Neural cell (in vitro differentiated cells): ENCODE measurements around the gene FRMD4A. TPM values are rescaled to one million over a fixed set of nuclear protein-coding genes. Genes with fewer than 3 reads are reported as not detected.

Source experiments
- H2AFZ ChIP-seq: fragments of 200-600, 300-800 bp; sonication (generic), shearing (Covaris generic); 2 replicates; pipeline ENCODE4 v1.6.0; 2014; ENCODE audit warnings: low read depth, mild to moderate bottlenecking, antibody characterized with exemption, low read length, moderate library complexity
- H3F3A ChIP-seq: fragments of 200-600 bp; shearing (Covaris generic); 2 replicates; pipeline ENCODE4 v1.6.1; 2016; ENCODE audit warnings: mild to moderate bottlenecking, moderate library complexity, mixed read lengths, antibody characterized with exemption, low read length; ENCODE audit not compliant: insufficient read depth, poor library complexity, severe bottlenecking
- H3K27ac ChIP-seq: fragments of 200-600, 300-800 bp; sonication (generic), shearing (Covaris generic); 2 replicates; pipeline ENCODE4 v1.5.1; 2014; ENCODE audit warnings: mild to moderate bottlenecking, low read length, moderate library complexity
- H3K27me3 ChIP-seq: fragments of 300-800, 200-600 bp; sonication (generic), shearing (Covaris generic); 2 replicates; pipeline ENCODE4 v1.6.0; 2014; ENCODE audit warnings: mild to moderate bottlenecking, low read depth, low read length, moderate library complexity; ENCODE audit not compliant: insufficient read depth
- H3K36me3 ChIP-seq: fragments of 300-800, 200-600 bp; sonication (generic), shearing (Covaris generic); 2 replicates; pipeline ENCODE4 v1.5.1; 2014; ENCODE audit warnings: mild to moderate bottlenecking, antibody characterized with exemption, low read length, moderate library complexity; ENCODE audit not compliant: insufficient read depth
- H3K4me2 ChIP-seq: fragments of 300-800, 200-600 bp; sonication (generic), shearing (Covaris generic); 2 replicates; pipeline ENCODE4 v1.6.0; 2014; ENCODE audit warnings: mild to moderate bottlenecking, low read length
- H3K4me3 ChIP-seq: fragments of 300-800, 200-600 bp; sonication (generic), shearing (Covaris generic); 2 replicates; pipeline ENCODE4 v1.5.1; 2014; ENCODE audit warnings: mild to moderate bottlenecking, low read length, moderate library complexity
- H3K79me2 ChIP-seq: fragments of 200-600 bp; shearing (Covaris generic); replicated peaks from 2 replicates; pipeline ENCODE4 v1.6.0; 2014; ENCODE audit warnings: mild to moderate bottlenecking, low read length, moderate library complexity; ENCODE audit not compliant: insufficient read depth
- H3K9ac ChIP-seq: fragments of 300-800, 200-600 bp; sonication (generic), shearing (Covaris generic); 2 replicates; pipeline ENCODE4 v1.6.1; 2016; ENCODE audit warnings: mild to moderate bottlenecking, low read length, mixed read lengths
- H3K9me2 ChIP-seq: fragments of 200-600 bp; shearing (Covaris generic); 2 replicates; pipeline ENCODE4 v1.6.1; 2016; ENCODE audit warnings: mild to moderate bottlenecking, low read length, mixed read lengths; ENCODE audit not compliant: insufficient read depth
- H3K9me3 ChIP-seq: fragments of 200-600, 300-800 bp; sonication (generic), shearing (Covaris generic); 2 replicates; pipeline ENCODE4 v1.6.1; 2016; ENCODE audit warnings: mild to moderate bottlenecking, mixed run types, low read length, moderate library complexity, mixed read lengths
- H4K20me1 ChIP-seq: fragments of 200-600 bp; shearing (Covaris generic); 2 replicates; pipeline ENCODE4 v1.6.1; 2016; ENCODE audit warnings: mild to moderate bottlenecking, mixed run types; ENCODE audit not compliant: insufficient read depth
- CTCF ChIP-seq: fragments of 450-650 bp; IDR thresholded peaks from 2 replicates; pipeline ENCODE4 v1.5.1; 2014; ENCODE audit warnings: antibody characterized with exemption, mild to moderate bottlenecking, moderate library complexity; ENCODE audit not compliant: poor library complexity, severe bottlenecking
- EP300 ChIP-seq: fragments of 450-650 bp; conservative IDR thresholded peaks from 2 replicates; pipeline ENCODE4 v1.6.1; 2014; ENCODE audit warnings: antibody characterized with exemption, mild to moderate bottlenecking, moderate library complexity; ENCODE audit not compliant: poor library complexity, severe bottlenecking
- EZH2 ChIP-seq: fragments of 200-600, 300-800 bp; shearing (Covaris generic), sonication (generic); IDR thresholded peaks from 2 replicates; pipeline ENCODE4 v1.6.1; 2014; ENCODE audit warnings: antibody characterized with exemption, low read length, borderline replicate concordance, mild to moderate bottlenecking; ENCODE audit not compliant: insufficient read depth, poor library complexity, severe bottlenecking
- MXI1 ChIP-seq: fragments of 450-650 bp; conservative IDR thresholded peaks from 2 replicates; pipeline ENCODE4 v1.6.1; 2014; ENCODE audit warnings: antibody characterized with exemption, mild to moderate bottlenecking; ENCODE audit not compliant: poor library complexity, severe bottlenecking
- POLR2AphosphoS5 ChIP-seq: IDR thresholded peaks from 2 replicates; pipeline ENCODE4 v1.6.1; 2012
- RAD21 ChIP-seq: fragments of 450-650 bp; conservative IDR thresholded peaks from 2 replicates; pipeline ENCODE4 v1.6.1; 2014; ENCODE audit warnings: antibody characterized with exemption, mild to moderate bottlenecking, moderate library complexity
- SMC3 ChIP-seq: fragments of 450-650 bp; conservative IDR thresholded peaks from 2 replicates; pipeline ENCODE4 v1.6.1; 2014; ENCODE audit warnings: antibody characterized with exemption, mild to moderate bottlenecking, moderate library complexity; ENCODE audit not compliant: poor library complexity
- TAF1 ChIP-seq: IDR thresholded peaks from 2 replicates; pipeline ENCODE4 v1.6.1; 2012; ENCODE audit warnings: low read depth
- polyA plus RNA-seq: library from polyadenylated mRNA; depleted of rRNA; stranded (reverse); fragments of >200 nt; gene quantifications from 2 replicates; pipeline ENCODE4 v1.2.3, GENCODE V29; 2014
- TF ChIP-seq, protein P1 (sequence below): IDR thresholded peaks from 2 replicates; pipeline ENCODE4 v1.6.1; 2012; ENCODE audit warnings: borderline replicate concordance

FRMD4A gene
- polyA plus RNA-seq, 1 donor from 2014 or later, result 36.5 TPM

DNA sequence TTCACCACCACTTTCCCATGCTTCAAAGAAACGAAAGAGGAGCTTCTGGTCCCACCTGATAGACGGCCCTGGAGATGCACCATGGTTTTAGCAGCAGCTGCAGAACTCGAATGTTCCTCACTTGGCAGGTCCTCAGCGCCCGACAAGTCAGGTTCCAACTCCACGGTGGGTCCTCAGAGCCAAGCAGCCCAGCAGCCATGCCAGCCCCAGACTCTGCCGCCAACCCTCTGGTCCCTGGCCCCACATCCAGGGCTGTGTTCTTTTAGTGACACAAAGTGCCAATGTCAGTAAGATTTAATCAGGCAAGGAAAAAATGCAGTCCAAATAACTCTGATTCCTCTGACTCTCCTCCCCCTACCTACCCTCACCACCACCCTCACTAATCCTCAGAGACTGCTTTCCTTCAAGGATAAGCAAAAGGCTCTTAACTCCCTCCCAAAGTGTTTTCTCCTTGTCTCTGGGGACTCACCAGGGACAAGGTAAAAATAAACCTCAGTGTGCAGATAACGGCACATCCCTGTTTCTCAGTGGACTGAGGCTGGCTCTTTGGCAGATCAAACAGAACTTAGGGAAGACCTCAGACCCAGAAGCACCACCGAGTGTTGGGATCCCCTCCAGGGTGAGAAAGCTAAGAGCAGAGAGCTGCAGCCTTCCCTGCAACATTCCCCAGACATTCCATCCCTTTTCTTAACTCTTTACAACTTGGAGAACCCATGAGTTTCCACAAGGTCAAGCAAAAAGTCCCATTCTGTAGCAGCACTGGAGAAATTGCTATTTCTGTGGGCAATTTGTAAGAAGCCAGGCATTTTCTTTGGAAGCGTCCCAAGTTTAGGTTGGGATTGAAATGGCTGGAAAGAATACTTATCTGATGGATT, 358.9 kb downstream of the FRMD4A start:
- Histone ChIP-seq H3K79me2 (no peaks in the 10 kb centered on the region), H3K36me3 (no peaks in the 10 kb centered on the region), H3K27ac (no peak overlapping the region), H3K27me3 (no peaks in the 10 kb centered on the region), H3K9me2 (no peaks in the 10 kb centered on the region), H3K9ac (no peak overlapping the region), H3K4me3 (no peak overlapping the region), H2AFZ (no peak overlapping the region), H3K4me2 (no peak overlapping the region), H4K20me1 (no peaks in the 10 kb centered on the region), H3K9me3 (no peaks in the 10 kb centered on the region), H3F3A (no peaks in the 10 kb centered on the region)
- TF ChIP-seq TAF1 (no peak), POLR2AphosphoS5 (no peak), SMC3 (no peak), EP300 (no peak), RAD21 (no peak), CTCF (no peak), MXI1 (no peak), EZH2 (no peak)
- TF ChIP-seq, protein P1, sequence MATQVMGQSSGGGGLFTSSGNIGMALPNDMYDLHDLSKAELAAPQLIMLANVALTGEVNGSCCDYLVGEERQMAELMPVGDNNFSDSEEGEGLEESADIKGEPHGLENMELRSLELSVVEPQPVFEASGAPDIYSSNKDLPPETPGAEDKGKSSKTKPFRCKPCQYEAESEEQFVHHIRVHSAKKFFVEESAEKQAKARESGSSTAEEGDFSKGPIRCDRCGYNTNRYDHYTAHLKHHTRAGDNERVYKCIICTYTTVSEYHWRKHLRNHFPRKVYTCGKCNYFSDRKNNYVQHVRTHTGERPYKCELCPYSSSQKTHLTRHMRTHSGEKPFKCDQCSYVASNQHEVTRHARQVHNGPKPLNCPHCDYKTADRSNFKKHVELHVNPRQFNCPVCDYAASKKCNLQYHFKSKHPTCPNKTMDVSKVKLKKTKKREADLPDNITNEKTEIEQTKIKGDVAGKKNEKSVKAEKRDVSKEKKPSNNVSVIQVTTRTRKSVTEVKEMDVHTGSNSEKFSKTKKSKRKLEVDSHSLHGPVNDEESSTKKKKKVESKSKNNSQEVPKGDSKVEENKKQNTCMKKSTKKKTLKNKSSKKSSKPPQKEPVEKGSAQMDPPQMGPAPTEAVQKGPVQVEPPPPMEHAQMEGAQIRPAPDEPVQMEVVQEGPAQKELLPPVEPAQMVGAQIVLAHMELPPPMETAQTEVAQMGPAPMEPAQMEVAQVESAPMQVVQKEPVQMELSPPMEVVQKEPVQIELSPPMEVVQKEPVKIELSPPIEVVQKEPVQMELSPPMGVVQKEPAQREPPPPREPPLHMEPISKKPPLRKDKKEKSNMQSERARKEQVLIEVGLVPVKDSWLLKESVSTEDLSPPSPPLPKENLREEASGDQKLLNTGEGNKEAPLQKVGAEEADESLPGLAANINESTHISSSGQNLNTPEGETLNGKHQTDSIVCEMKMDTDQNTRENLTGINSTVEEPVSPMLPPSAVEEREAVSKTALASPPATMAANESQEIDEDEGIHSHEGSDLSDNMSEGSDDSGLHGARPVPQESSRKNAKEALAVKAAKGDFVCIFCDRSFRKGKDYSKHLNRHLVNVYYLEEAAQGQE, result no peak

GRCh38 chr10:13970957-13971353, 359.8 kb downstream of the FRMD4A start:
- TF ChIP-seq CTCF, result no peak
- TF ChIP-seq EP300, result no peak
- no peak for TF ChIP-seq TAF1
- TF ChIP-seq, protein P1, result no peak
- TF ChIP-seq SMC3, result no peak
- TF ChIP-seq EZH2, result no peak
- TF ChIP-seq POLR2AphosphoS5, result no peak
- TF ChIP-seq MXI1, result no peak
- TF ChIP-seq RAD21, result no peak
- no peak overlapping the region for H2AFZ ChIP-seq
- no peaks in the 10 kb centered on the region for H3K9me3 ChIP-seq
- H3F3A ChIP-seq, result no peaks in the 10 kb centered on the region
- no peak overlapping the region for H3K4me3 ChIP-seq
- no peaks in the 10 kb centered on the region for H3K36me3 ChIP-seq
- H3K4me2 ChIP-seq, result no peak overlapping the region
- H3K9ac ChIP-seq, result no peak overlapping the region
- no peak overlapping the region for H3K27ac ChIP-seq
- no peaks in the 10 kb centered on the region for H4K20me1 ChIP-seq
- H3K27me3 ChIP-seq, result no peaks in the 10 kb centered on the region
- no peaks in the 10 kb centered on the region for H3K79me2 ChIP-seq
- H3K9me2 ChIP-seq, result no peaks in the 10 kb centered on the region
